GM21576 (cell line): Measurements from ENCODE around the gene TIGD2.
A peak's percentile ranks its signal among the peaks of the same experiment; 100 is the strongest.

Experiments used
- ATAC-seq: cut with Tn5 transposase; IDR thresholded peaks from one replicate; pipeline ENCODE4 v1.9.1; 2021; ENCODE audit warnings: mild to moderate bottlenecking, moderate library complexity; ENCODE audit not compliant: unreplicated experiment

TIGD2 gene

GRCh38 chr4:89110986-89111832 lies at the start of gene TIGD2:
Gene TIGD2 (plus strand): TSS chr4:89111533. CDS start chr4:89112975, 1,442 bp downstream.
- ATAC-seq, result peak; percentile 89

GRCh38 chr4:89064848-89065247 lies 46.5 kb upstream of the TIGD2 start:
- ATAC-seq, result no peak

GRCh38 chr4:89067417-89067816 lies 43.9 kb upstream of the TIGD2 start:
- ATAC-seq, result no peak

GRCh38 chr4:89069481-89069880 lies 41.9 kb upstream of the TIGD2 start:
- peak; percentile 85 for ATAC-seq

- no peak for ATAC-seq
Observed at GRCh38 chr4:89070041-89070440, 41.3 kb upstream of the TIGD2 start.

- no peak for ATAC-seq
Observed at GRCh38 chr4:89071311-89071710, 40.0 kb upstream of the TIGD2 start.

GRCh38 chr4:89072921-89073320 lies 38.4 kb upstream of the TIGD2 start:
- ATAC-seq, result no peak

- ATAC-seq, result no peak
Observed at GRCh38 chr4:89077761-89078160, 33.6 kb upstream of the TIGD2 start.

GRCh38 chr4:89078300-89078699 lies 33.0 kb upstream of the TIGD2 start:
- no peak for ATAC-seq

GRCh38 chr4:89099034-89099433 lies 12.3 kb upstream of the TIGD2 start:
- ATAC-seq, result no peak

GRCh38 chr4:89099471-89099870 lies 11.9 kb upstream of the TIGD2 start:
- ATAC-seq, result no peak

GRCh38 chr4:89100853-89101252 lies 10.5 kb upstream of the TIGD2 start:
- peak; percentile 22 for ATAC-seq

GRCh38 chr4:89101256-89102161 lies 9.8 kb upstream of the TIGD2 start:
- ATAC-seq, result peak; percentile 93

GRCh38 chr4:89105726-89106125 lies 5.6 kb upstream of the TIGD2 start:
- ATAC-seq, result no peak

GRCh38 chr4:89108091-89108490 lies 3.2 kb upstream of the TIGD2 start:
- no peak for ATAC-seq

GRCh38 chr4:89109841-89110540 lies 1.3 kb upstream of the TIGD2 start:
- no peak for ATAC-seq

GRCh38 chr4:89110541-89110985 lies 770 bp upstream of the TIGD2 start:
- no peak for ATAC-seq

GRCh38 chr4:89111833-89112563 lies 665 bp downstream of the TIGD2 start:
- no peak for ATAC-seq

GRCh38 chr4:89113415-89113814 lies 2.1 kb downstream of the TIGD2 start:
- ATAC-seq, result no peak

GRCh38 chr4:89114100-89114499 lies 2.8 kb downstream of the TIGD2 start:
- peak; percentile 32 for ATAC-seq
